HEK293 (cell line): ENCODE results near the gene ZSCAN31.

ENCODE experiments used
- GLIS2 ChIP-seq: fragments of 450-650 bp; formaldehyde crosslinking; IDR thresholded peaks from 2 replicates; pipeline ENCODE4 v1.5.1; 2016; ENCODE audit warnings: missing biosample characterization, missing genetic modification characterization
- HIC1 ChIP-seq: fragments of 450-650 bp; formaldehyde crosslinking; IDR thresholded peaks from 2 replicates; pipeline ENCODE4 v1.5.1; 2016; ENCODE audit warnings: missing biosample characterization, missing genetic modification characterization
- HOXC10 ChIP-seq: sonication (generic); formaldehyde crosslinking; IDR thresholded peaks from 2 replicates; pipeline ENCODE4 v1.8.1; 2023; ENCODE audit warnings: mild to moderate bottlenecking, missing genetic modification reagents
- PBX3 ChIP-seq: sonication (generic); formaldehyde crosslinking; IDR thresholded peaks from 2 replicates; pipeline ENCODE4 v1.8.1; 2022; ENCODE audit warnings: mild to moderate bottlenecking, moderate library complexity, missing genetic modification reagents
- REPIN1 ChIP-seq: fragments of 450-650 bp; formaldehyde crosslinking; IDR thresholded peaks from 2 replicates; pipeline ENCODE4 v1.5.1; 2017; ENCODE audit warnings: missing biosample characterization, missing genetic modification characterization, low read depth
- SCRT2 ChIP-seq: fragments of 450-650 bp; formaldehyde crosslinking; IDR thresholded peaks from 2 replicates; pipeline ENCODE4 v1.5.1; 2016; ENCODE audit warnings: missing biosample characterization, missing genetic modification characterization
- ZBTB48 ChIP-seq: fragments of 450-650 bp; formaldehyde crosslinking; IDR thresholded peaks from 2 replicates; pipeline ENCODE4 v1.5.1; 2016; ENCODE audit warnings: missing biosample characterization, missing genetic modification characterization
- ZNF121 ChIP-seq: fragments of 450-650 bp; formaldehyde crosslinking; IDR thresholded peaks from 2 replicates; pipeline ENCODE4 v1.5.1; 2016; ENCODE audit warnings: missing biosample characterization, missing genetic modification characterization
- ZNF138 ChIP-seq: fragments of 450-650 bp; formaldehyde crosslinking; IDR thresholded peaks from 2 replicates; pipeline ENCODE4 v1.5.1; 2016; ENCODE audit warnings: missing biosample characterization, missing genetic modification characterization, borderline replicate concordance
- ZNF184 ChIP-seq: fragments of 450-650 bp; IDR thresholded peaks from 2 replicates; pipeline ENCODE4 v1.5.1; 2018; ENCODE audit warnings: missing biosample characterization, mild to moderate bottlenecking, missing genetic modification characterization
- ZNF416 ChIP-seq: fragments of 450-650 bp; formaldehyde crosslinking; IDR thresholded peaks from 2 replicates; pipeline ENCODE4 v1.5.1; 2016; ENCODE audit warnings: missing biosample characterization, missing genetic modification characterization
- ZNF600 ChIP-seq: fragments of 450-650 bp; formaldehyde crosslinking; IDR thresholded peaks from 2 replicates; pipeline ENCODE4 v1.5.1; 2016; ENCODE audit warnings: missing biosample characterization, missing genetic modification characterization
- ZNF610 ChIP-seq: fragments of 450-650 bp; formaldehyde crosslinking; IDR thresholded peaks from 2 replicates; pipeline ENCODE4 v1.5.1; 2016; ENCODE audit warnings: missing biosample characterization, missing genetic modification characterization, borderline replicate concordance
- ZNF629 ChIP-seq: fragments of 450-650 bp; formaldehyde crosslinking; IDR thresholded peaks from 2 replicates; pipeline ENCODE4 v1.5.1; 2017; ENCODE audit warnings: missing biosample characterization, missing genetic modification characterization
- ZNF692 ChIP-seq: fragments of 450-650 bp; formaldehyde crosslinking; IDR thresholded peaks from 2 replicates; pipeline ENCODE4 v1.5.1; 2016; ENCODE audit warnings: missing biosample characterization, missing genetic modification characterization
- ZNF747 ChIP-seq: fragments of 450-650 bp; formaldehyde crosslinking; IDR thresholded peaks from 2 replicates; pipeline ENCODE4 v1.5.1; 2016; ENCODE audit warnings: missing biosample characterization, missing genetic modification characterization
- ZNF785 ChIP-seq: fragments of 450-650 bp; formaldehyde crosslinking; IDR thresholded peaks from 2 replicates; pipeline ENCODE4 v1.5.1; 2016; ENCODE audit warnings: missing biosample characterization, missing genetic modification characterization
- ZNF837 ChIP-seq: fragments of 450-650 bp; formaldehyde crosslinking; IDR thresholded peaks from 2 replicates; pipeline ENCODE4 v1.5.1; 2016; ENCODE audit warnings: missing biosample characterization, missing genetic modification characterization
- TF ChIP-seq, protein P1 (sequence below): fragments of 450-650 bp; formaldehyde crosslinking; IDR thresholded peaks from 2 replicates; pipeline ENCODE4 v1.5.0; 2017; ENCODE audit warnings: missing biosample characterization, missing genetic modification characterization, borderline replicate concordance
- TF ChIP-seq, protein P2 (sequence below): fragments of 450-650 bp; formaldehyde crosslinking; IDR thresholded peaks from 2 replicates; pipeline ENCODE4 v1.5.1; 2016; ENCODE audit warnings: missing biosample characterization, missing genetic modification characterization, low read depth
- TF ChIP-seq, protein P3 (sequence below): fragments of 450-650 bp; formaldehyde crosslinking; IDR thresholded peaks from 2 replicates; pipeline ENCODE4 v1.5.1; 2016; ENCODE audit warnings: missing biosample characterization, missing genetic modification characterization
- TF ChIP-seq, protein P4 (sequence below): fragments of 450-650 bp; formaldehyde crosslinking; IDR thresholded peaks from 2 replicates; pipeline ENCODE4 v1.5.1; 2016; ENCODE audit warnings: missing biosample characterization, missing genetic modification characterization
- TF ChIP-seq, protein P5 (sequence below): fragments of 450-650 bp; formaldehyde crosslinking; IDR thresholded peaks from 2 replicates; pipeline ENCODE4 v1.5.1; 2016; ENCODE audit warnings: missing biosample characterization, missing genetic modification characterization
- TF ChIP-seq, protein P6 (sequence below): fragments of 450-650 bp; formaldehyde crosslinking; IDR thresholded peaks from 2 replicates; pipeline ENCODE4 v1.5.1; 2016; ENCODE audit warnings: missing biosample characterization, missing genetic modification characterization, borderline replicate concordance

Gene ZSCAN31

DNA sequence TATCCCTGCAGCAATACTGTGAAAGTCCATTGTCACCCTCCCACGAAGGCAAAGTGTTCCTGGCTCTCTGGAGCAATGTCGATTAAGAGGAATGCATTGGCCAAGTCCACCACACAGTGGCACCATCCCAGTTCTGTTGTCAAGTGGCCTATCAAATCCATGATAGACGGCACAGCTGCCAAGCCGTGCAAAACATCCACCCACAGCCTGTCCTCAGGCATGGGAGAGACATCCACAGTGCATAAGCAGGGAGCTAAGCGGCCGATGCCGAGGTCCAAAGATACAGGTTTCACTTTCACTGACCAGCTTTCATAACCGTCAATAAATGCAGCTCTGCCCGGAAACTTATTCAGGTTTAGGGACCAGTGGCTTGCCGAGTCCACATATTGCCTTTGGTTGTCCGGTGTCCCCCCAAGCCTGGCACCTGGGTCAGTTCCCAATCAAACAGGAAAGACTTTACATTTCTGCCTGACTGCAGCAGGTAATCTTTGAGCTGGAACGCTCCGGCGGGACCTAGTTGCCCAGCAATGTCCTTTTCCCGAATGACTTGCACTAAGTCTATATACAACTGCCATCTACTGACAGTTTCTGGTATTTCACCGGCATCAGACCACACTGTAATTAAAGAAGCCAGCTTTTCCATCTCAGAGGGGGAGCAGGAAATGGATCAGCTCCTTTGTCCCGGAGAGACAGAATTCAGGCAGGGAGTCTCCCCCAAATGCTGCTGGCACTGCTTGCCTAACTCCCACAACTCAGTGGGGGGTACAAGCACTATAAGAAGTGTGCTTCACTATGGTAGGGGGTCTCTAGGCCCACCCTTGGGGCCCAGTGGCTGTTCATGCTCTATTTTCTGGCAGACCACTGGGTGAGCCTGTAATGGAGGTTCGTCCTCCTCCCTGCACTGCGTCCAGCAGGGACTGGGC is 20.1 kb upstream of the ZSCAN31 start (continued):
- TF ChIP-seq, protein P1, sequence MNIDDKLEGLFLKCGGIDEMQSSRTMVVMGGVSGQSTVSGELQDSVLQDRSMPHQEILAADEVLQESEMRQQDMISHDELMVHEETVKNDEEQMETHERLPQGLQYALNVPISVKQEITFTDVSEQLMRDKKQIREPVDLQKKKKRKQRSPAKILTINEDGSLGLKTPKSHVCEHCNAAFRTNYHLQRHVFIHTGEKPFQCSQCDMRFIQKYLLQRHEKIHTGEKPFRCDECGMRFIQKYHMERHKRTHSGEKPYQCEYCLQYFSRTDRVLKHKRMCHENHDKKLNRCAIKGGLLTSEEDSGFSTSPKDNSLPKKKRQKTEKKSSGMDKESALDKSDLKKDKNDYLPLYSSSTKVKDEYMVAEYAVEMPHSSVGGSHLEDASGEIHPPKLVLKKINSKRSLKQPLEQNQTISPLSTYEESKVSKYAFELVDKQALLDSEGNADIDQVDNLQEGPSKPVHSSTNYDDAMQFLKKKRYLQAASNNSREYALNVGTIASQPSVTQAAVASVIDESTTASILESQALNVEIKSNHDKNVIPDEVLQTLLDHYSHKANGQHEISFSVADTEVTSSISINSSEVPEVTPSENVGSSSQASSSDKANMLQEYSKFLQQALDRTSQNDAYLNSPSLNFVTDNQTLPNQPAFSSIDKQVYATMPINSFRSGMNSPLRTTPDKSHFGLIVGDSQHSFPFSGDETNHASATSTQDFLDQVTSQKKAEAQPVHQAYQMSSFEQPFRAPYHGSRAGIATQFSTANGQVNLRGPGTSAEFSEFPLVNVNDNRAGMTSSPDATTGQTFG (tag by site-specific recombination) = no peak
- TF ChIP-seq, protein P2, sequence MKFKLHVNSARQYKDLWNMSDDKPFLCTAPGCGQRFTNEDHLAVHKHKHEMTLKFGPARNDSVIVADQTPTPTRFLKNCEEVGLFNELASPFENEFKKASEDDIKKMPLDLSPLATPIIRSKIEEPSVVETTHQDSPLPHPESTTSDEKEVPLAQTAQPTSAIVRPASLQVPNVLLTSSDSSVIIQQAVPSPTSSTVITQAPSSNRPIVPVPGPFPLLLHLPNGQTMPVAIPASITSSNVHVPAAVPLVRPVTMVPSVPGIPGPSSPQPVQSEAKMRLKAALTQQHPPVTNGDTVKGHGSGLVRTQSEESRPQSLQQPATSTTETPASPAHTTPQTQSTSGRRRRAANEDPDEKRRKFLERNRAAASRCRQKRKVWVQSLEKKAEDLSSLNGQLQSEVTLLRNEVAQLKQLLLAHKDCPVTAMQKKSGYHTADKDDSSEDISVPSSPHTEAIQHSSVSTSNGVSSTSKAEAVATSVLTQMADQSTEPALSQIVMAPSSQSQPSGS (tag by site-specific recombination) = no peak
- TF ChIP-seq REPIN1 (tag by site-specific recombination) (no peak), ZNF837 (tag by site-specific recombination) (no peak), GLIS2 (tag by site-specific recombination) (no peak), SCRT2 (tag by site-specific recombination) (peak; percentile 26; the same call in 1 of the 2 replicates), ZBTB48 (tag by site-specific recombination) (0 out of 2 replicates have a peak, but pooled peaks have one; percentile 25), ZNF747 (tag by site-specific recombination) (no peak), ZNF785 (tag by site-specific recombination) (no peak), ZNF138 (no peak), ZNF600 (tag by site-specific recombination) (peak; percentile 84), PBX3 (CRISPR knock-in tag) (peak; percentile 82), HIC1 (tag by site-specific recombination) (no peak), HOXC10 (CRISPR knock-in tag) (no peak), ZNF184 (no peak), ZNF121 (tag by site-specific recombination) (no peak; the same call in 1 of the 2 replicates), ZNF629 (tag by site-specific recombination) (no peak), ZNF692 (tag by site-specific recombination) (no peak; the same call in 1 of the 2 replicates), ZNF416 (no peak), ZNF610 (tag by site-specific recombination) (no peak)
- TF ChIP-seq, protein P3, sequence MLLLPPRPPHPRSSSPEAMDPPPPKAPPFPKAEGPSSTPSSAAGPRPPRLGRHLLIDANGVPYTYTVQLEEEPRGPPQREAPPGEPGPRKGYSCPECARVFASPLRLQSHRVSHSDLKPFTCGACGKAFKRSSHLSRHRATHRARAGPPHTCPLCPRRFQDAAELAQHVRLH (tag by site-specific recombination) = no peak
- TF ChIP-seq, protein P4, sequence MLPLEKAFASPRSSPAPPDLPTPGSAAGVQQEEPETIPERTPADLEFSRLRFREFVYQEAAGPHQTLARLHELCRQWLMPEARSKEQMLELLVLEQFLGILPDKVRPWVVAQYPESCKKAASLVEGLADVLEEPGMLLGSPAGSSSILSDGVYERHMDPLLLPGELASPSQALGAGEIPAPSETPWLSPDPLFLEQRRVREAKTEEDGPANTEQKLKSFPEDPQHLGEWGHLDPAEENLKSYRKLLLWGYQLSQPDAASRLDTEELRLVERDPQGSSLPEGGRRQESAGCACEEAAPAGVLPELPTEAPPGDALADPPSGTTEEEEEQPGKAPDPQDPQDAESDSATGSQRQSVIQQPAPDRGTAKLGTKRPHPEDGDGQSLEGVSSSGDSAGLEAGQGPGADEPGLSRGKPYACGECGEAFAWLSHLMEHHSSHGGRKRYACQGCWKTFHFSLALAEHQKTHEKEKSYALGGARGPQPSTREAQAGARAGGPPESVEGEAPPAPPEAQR = no peak
- TF ChIP-seq, protein P5, sequence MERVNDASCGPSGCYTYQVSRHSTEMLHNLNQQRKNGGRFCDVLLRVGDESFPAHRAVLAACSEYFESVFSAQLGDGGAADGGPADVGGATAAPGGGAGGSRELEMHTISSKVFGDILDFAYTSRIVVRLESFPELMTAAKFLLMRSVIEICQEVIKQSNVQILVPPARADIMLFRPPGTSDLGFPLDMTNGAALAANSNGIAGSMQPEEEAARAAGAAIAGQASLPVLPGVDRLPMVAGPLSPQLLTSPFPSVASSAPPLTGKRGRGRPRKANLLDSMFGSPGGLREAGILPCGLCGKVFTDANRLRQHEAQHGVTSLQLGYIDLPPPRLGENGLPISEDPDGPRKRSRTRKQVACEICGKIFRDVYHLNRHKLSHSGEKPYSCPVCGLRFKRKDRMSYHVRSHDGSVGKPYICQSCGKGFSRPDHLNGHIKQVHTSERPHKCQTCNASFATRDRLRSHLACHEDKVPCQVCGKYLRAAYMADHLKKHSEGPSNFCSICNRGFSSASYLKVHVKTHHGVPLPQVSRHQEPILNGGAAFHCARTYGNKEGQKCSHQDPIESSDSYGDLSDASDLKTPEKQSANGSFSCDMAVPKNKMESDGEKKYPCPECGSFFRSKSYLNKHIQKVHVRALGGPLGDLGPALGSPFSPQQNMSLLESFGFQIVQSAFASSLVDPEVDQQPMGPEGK (tag by site-specific recombination) = no peak
- TF ChIP-seq, protein P6, sequence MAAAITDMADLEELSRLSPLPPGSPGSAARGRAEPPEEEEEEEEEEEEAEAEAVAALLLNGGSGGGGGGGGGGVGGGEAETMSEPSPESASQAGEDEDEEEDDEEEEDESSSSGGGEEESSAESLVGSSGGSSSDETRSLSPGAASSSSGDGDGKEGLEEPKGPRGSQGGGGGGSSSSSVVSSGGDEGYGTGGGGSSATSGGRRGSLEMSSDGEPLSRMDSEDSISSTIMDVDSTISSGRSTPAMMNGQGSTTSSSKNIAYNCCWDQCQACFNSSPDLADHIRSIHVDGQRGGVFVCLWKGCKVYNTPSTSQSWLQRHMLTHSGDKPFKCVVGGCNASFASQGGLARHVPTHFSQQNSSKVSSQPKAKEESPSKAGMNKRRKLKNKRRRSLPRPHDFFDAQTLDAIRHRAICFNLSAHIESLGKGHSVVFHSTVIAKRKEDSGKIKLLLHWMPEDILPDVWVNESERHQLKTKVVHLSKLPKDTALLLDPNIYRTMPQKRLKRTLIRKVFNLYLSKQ (tag by site-specific recombination) = no peak
